Measurements from ENCODE around the gene MICU2.

DNA sequence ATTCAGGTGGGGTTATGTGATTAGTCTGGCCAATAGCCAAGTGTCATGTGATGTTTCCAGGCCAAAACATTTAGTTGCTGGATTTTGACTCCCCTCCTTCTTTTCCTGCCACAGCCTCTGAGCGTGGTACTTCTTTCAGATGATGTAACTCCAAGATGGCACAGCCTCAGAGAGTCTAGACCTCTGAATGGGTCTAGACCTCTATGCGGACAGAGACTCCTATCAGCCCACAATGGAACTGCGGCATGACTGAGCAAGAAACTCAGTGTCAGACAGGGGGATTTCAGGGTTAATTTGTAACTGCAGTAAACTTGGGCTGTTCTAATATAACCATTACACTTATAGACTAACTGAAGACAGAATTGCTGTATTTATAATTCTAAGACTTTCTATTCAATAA, 102.3 kb downstream of the MICU2 start:
- TF ChIP-seq CTCF (conservative IDR thresholded peaks at IDR 0.05; ENCODE audit: low read depth, low read length): peak; percentile 11; the same call in 1 of the 2 replicates
- no peak for TF ChIP-seq EZH2phosphoT487 (IDR thresholded peaks at IDR 0.05; ENCODE audit: borderline replicate concordance, low read length)
